GM10248 (cell line): ENCODE data around the gene VPS33B.

Source experiments
- CTCF ChIA-PET: fragments of 300-600 bp; sonication (Branson Sonifier 250); formaldehyde crosslinking; extraction: SDS; loops from one replicate; lab custom pipeline; 2021; ENCODE audit warnings: antibody characterized with exemption; lab: Yijun Ruan, JAX
- POLR2A ChIA-PET: fragments of 350-650 bp; sonication (Branson Sonifier 250); formaldehyde crosslinking; extraction: SDS; loops from one replicate; lab custom pipeline; 2020; ENCODE audit warnings: antibody characterized with exemption; lab: Yijun Ruan, JAX
- DNase-seq: peaks from one replicate; pipeline ENCODE4 v3.0.0; 2012; ENCODE audit errors: extremely low spot score
- CTCF ChIP-seq: IDR thresholded peaks from 2 replicates; pipeline ENCODE4 v1.5.1; 2012; ENCODE audit warnings: mild to moderate bottlenecking, low read depth; ENCODE audit errors: extremely low read depth, missing control alignments, control extremely low read depth

Gene VPS33B

GRCh38 chr15:90952901-90953677 lies 69.3 kb downstream of the VPS33B start:
- ChIA-PET CTCF (interaction anchor here (6.3 to 23.2 kb wide), 4 partner anchors 16 to 78 kb away, joined by 86 to 447 read pairs (median 152); partner anchors contain the start of genes HDDC3 and UNC45A), POLR2A (no interaction called here)
- DNase-seq, result no peak
- no peak for TF ChIP-seq CTCF

GRCh38 chr15:90950676-90951075 lies 71.7 kb downstream of the VPS33B start:
- no peak for DNase-seq
- CTCF ChIA-PET, result interaction anchor here (23.2 kb wide), 1 partner anchor 14 kb away, joined by 447 read pairs; the partner anchor contains the start of genes HDDC3 and UNC45A
- POLR2A ChIA-PET, result interaction anchor here (0.6 kb wide), 1 partner anchor 97 kb away, joined by 4 read pairs; no protein-coding TSS in a partner anchor
- TF ChIP-seq CTCF, result no peak

- DNase-seq, result no peak
- ChIA-PET CTCF (interaction anchor here (1.0 to 23.2 kb wide), 2 partner anchors 13 to 82 kb away, joined by 3 to 447 read pairs; partner anchors contain the start of genes HDDC3 and UNC45A), POLR2A (interaction anchor here (0.6 kb wide), 1 partner anchor 96 kb away, joined by 4 read pairs; no protein-coding TSS in a partner anchor)
- TF ChIP-seq CTCF, result no peak
Observed at GRCh38 chr15:90949979-90950675, 72.3 kb downstream of the VPS33B start.
